GM21786 (cell line): ENCODE data around the gene KRT13.

ENCODE experiments used
- ATAC-seq: cut with Tn5 transposase; IDR thresholded peaks from one replicate; pipeline ENCODE4 v1.9.1; 2021; ENCODE audit not compliant: unreplicated experiment

KRT13 gene

GRCh38 chr17:41520821-41521521 is 15.6 kb upstream of the KRT13 start:
- no peak for ATAC-seq

- ATAC-seq = no peak
These were observed 14.3 kb upstream of the KRT13 start for GRCh38 chr17:41519501-41520224.

- ATAC-seq = no peak
These were observed 13.5 kb upstream of the KRT13 start, which contains the start of gene KRT15 for GRCh38 chr17:41518789-41519449. TSS of gene KRT15 (minus strand) at chr17:41518890. CDS start at chr17:41518827, 63 bp downstream.

- ATAC-seq = no peak
These were observed 12.6 kb upstream of the KRT13 start for GRCh38 chr17:41518031-41518430.

- ATAC-seq = no peak
These were observed 11.4 kb upstream of the KRT13 start for GRCh38 chr17:41516830-41517283.

GRCh38 chr17:41516147-41516829 is 10.9 kb upstream of the KRT13 start:
- no peak for ATAC-seq

GRCh38 chr17:41513168-41513547 is 7.7 kb upstream of the KRT13 start:
- no peak for ATAC-seq

- no peak for ATAC-seq
These were observed 7.2 kb upstream of the KRT13 start for GRCh38 chr17:41512546-41513167.

- ATAC-seq = no peak
These were observed 6.3 kb upstream of the KRT13 start for GRCh38 chr17:41511716-41512115.

- ATAC-seq = no peak
These were observed 5.7 kb upstream of the KRT13 start for GRCh38 chr17:41511116-41511515.

GRCh38 chr17:41510251-41511065 is 5.0 kb upstream of the KRT13 start:
- ATAC-seq = no peak

- ATAC-seq = no peak
These were observed 2.0 kb upstream of the KRT13 start for GRCh38 chr17:41507315-41507880.

- ATAC-seq = no peak
These were observed 676 bp upstream of the KRT13 start for GRCh38 chr17:41505809-41506767.

- ATAC-seq = no peak
These were observed 1.0 kb downstream of the KRT13 start for GRCh38 chr17:41504246-41504977.

GRCh38 chr17:41503202-41503601 is 2.2 kb downstream of the KRT13 start:
- no peak for ATAC-seq

GRCh38 chr17:41500131-41500911 is 5.1 kb downstream of the KRT13 start:
- ATAC-seq = no peak

GRCh38 chr17:41499714-41500113 is 5.7 kb downstream of the KRT13 start:
- no peak for ATAC-seq
